ENCODE data around the gene HDLBP. TPM values are rescaled to one million over a fixed set of nuclear protein-coding genes. Genes with fewer than 3 reads are reported as not detected.

HDLBP gene
- total and polyA plus RNA-seq, 2 experiments from 2014 or later: 389 to 437 TPM

DNA sequence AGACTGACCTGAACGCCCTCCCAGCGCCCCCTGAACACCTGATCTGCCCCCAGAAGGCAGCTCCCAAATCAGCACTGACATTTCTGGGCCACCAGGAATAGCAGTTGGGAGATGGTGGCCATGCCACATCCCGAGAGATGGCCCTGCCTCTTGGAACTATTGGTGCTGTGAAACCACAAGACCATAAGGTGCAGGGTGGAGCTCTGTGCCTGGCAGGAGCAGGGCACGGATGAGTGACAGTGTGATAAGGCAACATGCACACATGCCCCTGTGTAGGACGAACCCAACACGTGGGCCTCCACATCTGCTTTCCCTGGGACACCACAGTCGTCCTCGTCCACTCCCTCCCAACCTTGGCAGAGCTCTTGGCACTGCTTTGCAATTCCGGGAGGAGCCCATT lies 100.1 kb downstream of the HDLBP start:
- Histone ChIP-seq H3K9me2 (replicated peaks; ENCODE audit: insufficient read depth) (no peaks in the 10 kb centered on the region), H3K4me2 (no peak overlapping the region), H4K20me1 (ENCODE audit: insufficient read depth, poor library complexity, severe bottlenecking) (no peaks in the 10 kb centered on the region), H3K4me3 (no peak overlapping the region), H3K9me3 (ENCODE audit: low read depth) (no peaks in the 10 kb centered on the region), H3K79me2 (no peaks in the 10 kb centered on the region), H3K4me1 (ENCODE audit: insufficient read depth) (peaks cover 6% of the 10 kb centered on the region), H3K27me3 (peaks cover 6% of the 10 kb centered on the region), H3K27ac (no peak overlapping the region), H3K36me3 (replicated peaks; ENCODE audit: insufficient read depth, low read depth) (no peaks in the 10 kb centered on the region), H2AFZ (no peak overlapping the region)
- WGBS (ENCODE audit: low lambda C conversion rate, missing lambda C conversion rate): 79% methylated on average over 9 of the region's 9 CpGs
- DNase-seq (ENCODE audit: low spot score): no peak
- TF ChIP-seq EZH2phosphoT487 (IDR thresholded peaks at IDR 0.05; ENCODE audit: low read depth, severe bottlenecking, unreplicated experiment): no peak
- TF ChIP-seq EZH2 (IDR thresholded peaks at IDR 0.05; ENCODE audit: borderline replicate concordance): no peak
- TF ChIP-seq, protein P1, sequence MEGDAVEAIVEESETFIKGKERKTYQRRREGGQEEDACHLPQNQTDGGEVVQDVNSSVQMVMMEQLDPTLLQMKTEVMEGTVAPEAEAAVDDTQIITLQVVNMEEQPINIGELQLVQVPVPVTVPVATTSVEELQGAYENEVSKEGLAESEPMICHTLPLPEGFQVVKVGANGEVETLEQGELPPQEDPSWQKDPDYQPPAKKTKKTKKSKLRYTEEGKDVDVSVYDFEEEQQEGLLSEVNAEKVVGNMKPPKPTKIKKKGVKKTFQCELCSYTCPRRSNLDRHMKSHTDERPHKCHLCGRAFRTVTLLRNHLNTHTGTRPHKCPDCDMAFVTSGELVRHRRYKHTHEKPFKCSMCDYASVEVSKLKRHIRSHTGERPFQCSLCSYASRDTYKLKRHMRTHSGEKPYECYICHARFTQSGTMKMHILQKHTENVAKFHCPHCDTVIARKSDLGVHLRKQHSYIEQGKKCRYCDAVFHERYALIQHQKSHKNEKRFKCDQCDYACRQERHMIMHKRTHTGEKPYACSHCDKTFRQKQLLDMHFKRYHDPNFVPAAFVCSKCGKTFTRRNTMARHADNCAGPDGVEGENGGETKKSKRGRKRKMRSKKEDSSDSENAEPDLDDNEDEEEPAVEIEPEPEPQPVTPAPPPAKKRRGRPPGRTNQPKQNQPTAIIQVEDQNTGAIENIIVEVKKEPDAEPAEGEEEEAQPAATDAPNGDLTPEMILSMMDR (IDR thresholded peaks at IDR 0.05; ENCODE audit: poor library complexity): no peak

DNA sequence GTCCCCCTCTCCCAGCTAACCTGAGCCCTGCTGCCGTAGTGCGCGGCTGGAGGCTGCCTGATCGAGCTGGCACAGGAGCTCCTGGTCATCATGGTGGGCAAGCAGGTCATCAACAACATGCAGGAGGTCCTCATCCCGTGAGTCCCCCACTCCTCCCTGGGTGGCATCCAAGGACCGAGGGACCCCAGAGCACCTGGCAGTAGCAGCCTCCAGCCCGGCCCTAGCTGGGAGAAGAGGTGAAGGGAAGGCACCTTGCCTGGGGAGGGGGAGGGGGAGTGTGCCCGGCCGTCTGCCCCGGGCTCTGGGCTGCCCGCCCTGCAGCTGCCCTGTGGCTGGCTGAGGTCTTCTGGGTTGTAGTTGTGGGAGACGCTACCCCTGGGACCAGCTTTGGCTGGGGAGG lies 100.7 kb downstream of the HDLBP start:
- 96% methylated on average over 12 of the region's 12 CpGs for WGBS (ENCODE audit: low lambda C conversion rate, missing lambda C conversion rate)
- TF ChIP-seq EZH2 (IDR thresholded peaks at IDR 0.05; ENCODE audit: borderline replicate concordance) (no peak), EZH2phosphoT487 (IDR thresholded peaks at IDR 0.05; ENCODE audit: low read depth, severe bottlenecking, unreplicated experiment) (no peak)
- TF ChIP-seq, protein P1 (IDR thresholded peaks at IDR 0.05; ENCODE audit: poor library complexity): no peak
- peaks cover 6% of the 10 kb centered on the region for H3K4me1 ChIP-seq (ENCODE audit: insufficient read depth)

DNA sequence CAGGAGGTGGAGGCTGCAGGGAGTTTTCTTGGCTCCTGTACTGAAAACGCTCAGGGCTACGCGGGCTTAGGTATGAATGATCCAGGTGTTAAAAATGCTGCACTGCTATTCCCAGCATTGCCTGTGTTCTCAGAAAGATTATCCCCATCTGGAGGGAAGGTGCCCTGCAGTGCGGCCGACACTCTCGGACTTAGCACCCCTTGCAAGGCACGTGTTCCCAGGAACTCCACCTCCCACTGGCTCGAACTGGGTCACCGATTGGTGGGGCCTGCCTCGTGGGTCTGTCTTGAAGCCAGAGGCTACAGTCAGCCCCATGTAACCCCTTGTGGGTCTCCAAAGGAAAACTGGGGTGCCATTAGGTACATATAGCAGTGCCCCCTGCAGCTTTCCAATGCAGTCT lies 101.3 kb downstream of the HDLBP start:
- Histone ChIP-seq H3K4me3 (no peak overlapping the region), H3K4me1 (ENCODE audit: insufficient read depth) (peaks cover 4% of the 10 kb centered on the region), H3K79me2 (no peaks in the 10 kb centered on the region), H3K9me3 (ENCODE audit: low read depth) (no peaks in the 10 kb centered on the region), H4K20me1 (ENCODE audit: insufficient read depth, poor library complexity, severe bottlenecking) (no peaks in the 10 kb centered on the region), H3K27me3 (peaks cover 6% of the 10 kb centered on the region), H3K4me2 (no peak overlapping the region), H3K27ac (no peak overlapping the region), H3K9me2 (replicated peaks; ENCODE audit: insufficient read depth) (no peaks in the 10 kb centered on the region), H3K36me3 (replicated peaks; ENCODE audit: insufficient read depth, low read depth) (no peaks in the 10 kb centered on the region), H2AFZ (no peak overlapping the region)
- DNase-seq (ENCODE audit: low spot score): no peak
- 73% methylated on average over 10 of the region's 10 CpGs for WGBS (ENCODE audit: low lambda C conversion rate, missing lambda C conversion rate)
- TF ChIP-seq, protein P1 (IDR thresholded peaks at IDR 0.05; ENCODE audit: poor library complexity): no peak
- TF ChIP-seq EZH2 (IDR thresholded peaks at IDR 0.05; ENCODE audit: borderline replicate concordance) (no peak), EZH2phosphoT487 (IDR thresholded peaks at IDR 0.05; ENCODE audit: low read depth, severe bottlenecking, unreplicated experiment) (no peak)

More for the DNA sequence above, 100.7 kb downstream of the HDLBP start:
- H3K4me3 ChIP-seq: no peak overlapping the region
- no peak overlapping the region for H3K27ac ChIP-seq
- H3K4me2 ChIP-seq: no peak overlapping the region
- no peak for DNase-seq (ENCODE audit: low spot score)
- H4K20me1 ChIP-seq (ENCODE audit: insufficient read depth, poor library complexity, severe bottlenecking): no peaks in the 10 kb centered on the region
- H2AFZ ChIP-seq: no peak overlapping the region
- no peaks in the 10 kb centered on the region for H3K36me3 ChIP-seq (replicated peaks; ENCODE audit: insufficient read depth, low read depth)
- no peaks in the 10 kb centered on the region for H3K79me2 ChIP-seq
- peaks cover 6% of the 10 kb centered on the region for H3K27me3 ChIP-seq
- no peaks in the 10 kb centered on the region for H3K9me3 ChIP-seq (ENCODE audit: low read depth)
- H3K9me2 ChIP-seq (replicated peaks; ENCODE audit: insufficient read depth): no peaks in the 10 kb centered on the region

DNA sequence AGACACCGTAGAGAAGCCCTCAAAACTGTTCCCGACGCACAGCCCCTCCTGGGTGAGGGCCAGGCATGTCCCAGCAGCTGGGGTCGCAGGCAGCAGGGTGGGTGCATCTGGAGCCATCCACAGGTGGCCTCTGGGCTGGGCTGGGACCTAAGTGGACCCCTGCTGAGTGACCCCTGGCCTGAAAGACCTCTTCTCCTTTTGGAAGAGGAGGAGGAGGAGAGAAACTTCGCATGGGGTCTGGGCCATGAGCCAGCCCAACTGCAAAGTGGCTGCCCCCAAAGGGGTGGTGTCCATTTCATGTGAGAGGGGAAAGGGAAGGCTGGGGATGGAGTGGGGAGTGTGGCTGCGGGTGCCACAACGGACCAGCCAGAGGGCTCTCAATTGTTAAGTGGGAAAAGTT lies 101.9 kb downstream of the HDLBP start:
- no peak for DNase-seq (ENCODE audit: low spot score)
- peaks cover 6% of the 10 kb centered on the region for H3K27me3 ChIP-seq
- no peaks in the 10 kb centered on the region for H3K79me2 ChIP-seq
- H3K4me2 ChIP-seq: no peak overlapping the region
- H2AFZ ChIP-seq: no peak overlapping the region
- H4K20me1 ChIP-seq (ENCODE audit: insufficient read depth, poor library complexity, severe bottlenecking): no peaks in the 10 kb centered on the region
- no peak overlapping the region for H3K27ac ChIP-seq
- H3K4me1 ChIP-seq (ENCODE audit: insufficient read depth): no peaks in the 10 kb centered on the region
- no peaks in the 10 kb centered on the region for H3K9me3 ChIP-seq (ENCODE audit: low read depth)
- H3K4me3 ChIP-seq: no peak overlapping the region
- no peaks in the 10 kb centered on the region for H3K9me2 ChIP-seq (replicated peaks; ENCODE audit: insufficient read depth)
- no peaks in the 10 kb centered on the region for H3K36me3 ChIP-seq (replicated peaks; ENCODE audit: insufficient read depth, low read depth)
- no peak for TF ChIP-seq EZH2 (IDR thresholded peaks at IDR 0.05; ENCODE audit: borderline replicate concordance)
- TF ChIP-seq, protein P1 (IDR thresholded peaks at IDR 0.05; ENCODE audit: poor library complexity): no peak
- TF ChIP-seq EZH2phosphoT487 (IDR thresholded peaks at IDR 0.05; ENCODE audit: low read depth, severe bottlenecking, unreplicated experiment): no peak
- 84% methylated on average over 7 of the region's 7 CpGs for WGBS (ENCODE audit: low lambda C conversion rate, missing lambda C conversion rate)
